H1 (cell line): ENCODE data around the gene NUCB1. TPM values are rescaled to one million over a fixed set of nuclear protein-coding genes. Genes with fewer than 3 reads are reported as not detected.

Experiments used
- ATF2 ChIP-seq: IDR thresholded peaks from 2 replicates; pipeline ENCODE4 v1.6.1; 2012; ENCODE audit warnings: low read length, inconsistent platforms
- BCL11A ChIP-seq, 2 experiments: IDR thresholded peaks; one replicate each; pipeline ENCODE4 v1.6.1; 2011; ENCODE audit warnings: low read depth in 2 of 2, low read length in 2 of 2, mild to moderate bottlenecking in 2 of 2
- BRCA1 ChIP-seq: IDR thresholded peaks from 2 replicates; pipeline ENCODE4 v1.6.1; 2012; ENCODE audit warnings: low read depth, low read length, improper control_type of control experiment
- CHD7 ChIP-seq: fragments of 300-600 bp; sonication (generic); IDR thresholded peaks from 2 replicates; pipeline ENCODE4 v1.7.1; 2012; ENCODE audit warnings: low read length, moderate library complexity, mild to moderate bottlenecking, inconsistent platforms; ENCODE audit not compliant: insufficient replicate concordance
- CREB1 ChIP-seq: IDR thresholded peaks from 2 replicates; pipeline ENCODE4 v1.6.1; 2012; ENCODE audit warnings: inconsistent platforms
- RBBP5 ChIP-seq: IDR thresholded peaks from 2 replicates; pipeline ENCODE4 v1.7.1; 2012; ENCODE audit warnings: low read depth, mild to moderate bottlenecking, inconsistent platforms, low read length, moderate library complexity, borderline replicate concordance
- TAF1 ChIP-seq: IDR thresholded peaks from 2 replicates; pipeline ENCODE4 v1.6.1; 2011; ENCODE audit warnings: mild to moderate bottlenecking, low read depth, low read length
- TAF7 ChIP-seq: optimal IDR thresholded peaks from 2 replicates; pipeline ENCODE3; 2011; ENCODE audit warnings: low read depth, mild to moderate bottlenecking, inconsistent platforms, low read length, moderate library complexity, borderline replicate concordance
- TEAD4 ChIP-seq: IDR thresholded peaks from 2 replicates; pipeline ENCODE4 v1.6.1; 2012; ENCODE audit warnings: low read depth, low read length, inconsistent platforms, mixed read lengths
- polyA plus RNA-seq, 7 experiments: library from polyadenylated mRNA; depleted of rRNA in 3 of 7; stranded (reverse) in 5 of 7; unstranded in 2 of 7; fragments of >200 nt in 5 of 7; fragments of 200-250 nt in 2 of 7; gene quantifications; 1 replicate in 5 of 7; 2 replicates in 1 of 7; 4 replicates in 1 of 7; pipeline versions ENCODE4 v1.2.1 to v1.2.3, GENCODE V29; 2011 to 2013; ENCODE audit warnings: missing spikeins in 2 of 7, mixed read lengths in 2 of 7
- total RNA-seq: library from RNA; stranded (reverse); fragmentation: NEBNext Ultra II Directional; extraction: Animal tissue kit (Norgen Biotek cat#: 25700); gene quantifications from 2 replicates; pipeline ENCODE4 v1.2.1, GENCODE V29; 2021

Gene NUCB1
- total and polyA plus RNA-seq, 2 of the 8 experiments (the other 6 are each of a cell fraction or from before 2014, with no cell fraction given) = 111 to 121 TPM

GRCh38 chr19:48872182-48872883 is 27.8 kb upstream of the NUCB1 start, which contains the start of gene PPP1R15A (continued):
- TF ChIP-seq CHD7 = no peak
- peak; percentile 91 for TF ChIP-seq TAF7
- TF ChIP-seq RBBP5 = no peak
- TF ChIP-seq BCL11A (IDR thresholded peaks at IDR 0.05; ENCODE audit: low read depth in 2 of 2, low read length in 2 of 2) = no peak
- peak; percentile 95 for TF ChIP-seq TAF1
- 0 out of 2 replicates have a peak, but pooled peaks have one; percentile 26 for TF ChIP-seq ATF2
- TF ChIP-seq TEAD4 = 0 out of 2 replicates have a peak, but pooled peaks have one; percentile 14
- peak; percentile 76 for TF ChIP-seq BRCA1
- peak; percentile 92 for TF ChIP-seq CREB1
